ENCODE measurements around the gene USP53. TPM values are rescaled to one million over a fixed set of nuclear protein-coding genes. Genes with fewer than 3 reads are reported as not detected.
"Not testable (repeated sequence)": the region's sequence is repeated elsewhere in the genome, so short reads cannot be mapped to it uniquely, and the experiment has no call there.

Gene USP53
- total RNA-seq (2014; rRNA removed; shearing (Covaris generic); ENCODE audit: low replicate concordance), result 1.2 and 1.4 TPM in 2 replicates

GRCh38 chr4:119212234-119212963 lies at the start of gene USP53:
Gene USP53 (plus strand): TSS chr4:119212713. CDS start chr4:119239760, 27,047 bp downstream.
- Histone ChIP-seq H3K79me2 (ENCODE audit: low read length) (no peaks in the 10 kb centered on the region), H3K4me2 (ENCODE audit: low read depth, low read length, poor library complexity, severe bottlenecking) (peak within 1 kb of the TSS; percentile 90), H3K27ac (ENCODE audit: low read length) (no peak within 1 kb of the TSS), H3K9me3 (ENCODE audit: low read length) (no peaks in the 10 kb centered on the region), H4K20me1 (ENCODE audit: insufficient read depth, low read depth, low read length) (no peaks in the 10 kb centered on the region), H3K9me2 (replicated peaks; ENCODE audit: insufficient read depth, low read length) (no peaks in the 10 kb centered on the region), H3K4me1 (ENCODE audit: low read length) (peaks cover 21% of the 10 kb centered on the region), H3K9ac (ENCODE audit: low read length) (peak within 1 kb of the TSS; percentile 54), H2AFZ (ENCODE audit: low read length) (peak within 1 kb of the TSS; percentile 94), H3K36me3 (ENCODE audit: insufficient read depth, low read length) (no peaks in the 10 kb centered on the region), H3K27me3 (ENCODE audit: low read length) (no peaks in the 10 kb centered on the region), H3K4me3 (ENCODE audit: low read length) (peak within 1 kb of the TSS; percentile 69)
- DNase-seq, result peak; percentile 93

- H4K20me1 ChIP-seq (ENCODE audit: insufficient read depth, low read depth, low read length), result no peaks in the 10 kb centered on the region
- no peaks in the 10 kb centered on the region for H3K9me3 ChIP-seq (ENCODE audit: low read length)
- no peak overlapping the region for H3K4me3 ChIP-seq (ENCODE audit: low read length)
- no peaks in the 10 kb centered on the region for H3K79me2 ChIP-seq (ENCODE audit: low read length)
- no peak overlapping the region for H3K9ac ChIP-seq (ENCODE audit: low read length)
- no peak overlapping the region for H2AFZ ChIP-seq (ENCODE audit: low read length)
- no peaks in the 10 kb centered on the region for H3K9me2 ChIP-seq (replicated peaks; ENCODE audit: insufficient read depth, low read length)
- no peak overlapping the region for H3K27ac ChIP-seq (ENCODE audit: low read length)
- H3K36me3 ChIP-seq (ENCODE audit: insufficient read depth, low read length), result no peaks in the 10 kb centered on the region
- DNase-seq, result no peak
- no peak overlapping the region for H3K4me2 ChIP-seq (ENCODE audit: low read depth, low read length, poor library complexity, severe bottlenecking)
- H3K4me1 ChIP-seq (ENCODE audit: low read length), result no peaks in the 10 kb centered on the region
- H3K27me3 ChIP-seq (ENCODE audit: low read length), result no peaks in the 10 kb centered on the region
Observed at GRCh38 chr4:119165767-119166166, 46.7 kb upstream of the USP53 start.

- Histone ChIP-seq H3K4me2 (ENCODE audit: low read depth, low read length, poor library complexity, severe bottlenecking) (no peak overlapping the region), H3K4me3 (ENCODE audit: low read length) (no peak overlapping the region), H2AFZ (ENCODE audit: low read length) (no peak overlapping the region), H3K27ac (ENCODE audit: low read length) (no peak overlapping the region), H3K79me2 (ENCODE audit: low read length) (no peaks in the 10 kb centered on the region), H3K9me3 (ENCODE audit: low read length) (no peaks in the 10 kb centered on the region), H3K9ac (ENCODE audit: low read length) (no peak overlapping the region), H4K20me1 (ENCODE audit: insufficient read depth, low read depth, low read length) (no peaks in the 10 kb centered on the region), H3K36me3 (ENCODE audit: insufficient read depth, low read length) (no peaks in the 10 kb centered on the region), H3K4me1 (ENCODE audit: low read length) (no peaks in the 10 kb centered on the region), H3K27me3 (ENCODE audit: low read length) (no peaks in the 10 kb centered on the region), H3K9me2 (replicated peaks; ENCODE audit: insufficient read depth, low read length) (no peaks in the 10 kb centered on the region)
- no peak for DNase-seq
Observed at GRCh38 chr4:119170195-119170594, 42.3 kb upstream of the USP53 start.

GRCh38 chr4:119172223-119172622 lies 40.3 kb upstream of the USP53 start:
- Histone ChIP-seq H3K79me2 (ENCODE audit: low read length) (no peaks in the 10 kb centered on the region), H3K4me2 (ENCODE audit: low read depth, low read length, poor library complexity, severe bottlenecking) (no peak overlapping the region), H3K9me2 (replicated peaks; ENCODE audit: insufficient read depth, low read length) (no peaks in the 10 kb centered on the region), H4K20me1 (ENCODE audit: insufficient read depth, low read depth, low read length) (no peaks in the 10 kb centered on the region), H3K4me1 (ENCODE audit: low read length) (no peaks in the 10 kb centered on the region), H3K4me3 (ENCODE audit: low read length) (no peak overlapping the region), H3K36me3 (ENCODE audit: insufficient read depth, low read length) (no peaks in the 10 kb centered on the region), H3K27me3 (ENCODE audit: low read length) (no peaks in the 10 kb centered on the region), H3K9me3 (ENCODE audit: low read length) (no peaks in the 10 kb centered on the region), H3K27ac (ENCODE audit: low read length) (no peak overlapping the region), H2AFZ (ENCODE audit: low read length) (no peak overlapping the region), H3K9ac (ENCODE audit: low read length) (no peak overlapping the region)
- DNase-seq, result no peak

GRCh38 chr4:119173729-119174361 lies 38.7 kb upstream of the USP53 start:
- not testable (repeated sequence) for H3K4me2 ChIP-seq (ENCODE audit: low read depth, low read length, poor library complexity, severe bottlenecking); H3K4me1 ChIP-seq (ENCODE audit: low read length); H3K4me3 ChIP-seq (ENCODE audit: low read length); H3K36me3 ChIP-seq (ENCODE audit: insufficient read depth, low read length); H2AFZ ChIP-seq (ENCODE audit: low read length); H4K20me1 ChIP-seq (ENCODE audit: insufficient read depth, low read depth, low read length); H3K27ac ChIP-seq (ENCODE audit: low read length); H3K9me3 ChIP-seq (ENCODE audit: low read length); H3K9ac ChIP-seq (ENCODE audit: low read length); H3K9me2 ChIP-seq (replicated peaks; ENCODE audit: insufficient read depth, low read length); H3K27me3 ChIP-seq (ENCODE audit: low read length); DNase-seq; H3K79me2 ChIP-seq (ENCODE audit: low read length)

GRCh38 chr4:119179011-119179410 lies 33.5 kb upstream of the USP53 start:
- no peak for DNase-seq
- no peaks in the 10 kb centered on the region for H4K20me1 ChIP-seq (ENCODE audit: insufficient read depth, low read depth, low read length)
- no peaks in the 10 kb centered on the region for H3K9me3 ChIP-seq (ENCODE audit: low read length)
- no peak overlapping the region for H2AFZ ChIP-seq (ENCODE audit: low read length)
- no peak overlapping the region for H3K4me2 ChIP-seq (ENCODE audit: low read depth, low read length, poor library complexity, severe bottlenecking)
- no peak overlapping the region for H3K9ac ChIP-seq (ENCODE audit: low read length)
- H3K4me3 ChIP-seq (ENCODE audit: low read length), result no peak overlapping the region
- no peaks in the 10 kb centered on the region for H3K9me2 ChIP-seq (replicated peaks; ENCODE audit: insufficient read depth, low read length)
- no peaks in the 10 kb centered on the region for H3K4me1 ChIP-seq (ENCODE audit: low read length)
- no peaks in the 10 kb centered on the region for H3K36me3 ChIP-seq (ENCODE audit: insufficient read depth, low read length)
- no peaks in the 10 kb centered on the region for H3K79me2 ChIP-seq (ENCODE audit: low read length)
- H3K27ac ChIP-seq (ENCODE audit: low read length), result no peak overlapping the region
- no peaks in the 10 kb centered on the region for H3K27me3 ChIP-seq (ENCODE audit: low read length)

- H3K9me3 ChIP-seq (ENCODE audit: low read length), result no peaks in the 10 kb centered on the region
- H3K9me2 ChIP-seq (replicated peaks; ENCODE audit: insufficient read depth, low read length), result no peaks in the 10 kb centered on the region
- H3K4me2 ChIP-seq (ENCODE audit: low read depth, low read length, poor library complexity, severe bottlenecking), result no peak overlapping the region
- H3K27ac ChIP-seq (ENCODE audit: low read length), result no peak overlapping the region
- no peak overlapping the region for H3K9ac ChIP-seq (ENCODE audit: low read length)
- no peaks in the 10 kb centered on the region for H3K27me3 ChIP-seq (ENCODE audit: low read length)
- no peaks in the 10 kb centered on the region for H3K79me2 ChIP-seq (ENCODE audit: low read length)
- no peak for DNase-seq
- no peaks in the 10 kb centered on the region for H3K4me1 ChIP-seq (ENCODE audit: low read length)
- no peak overlapping the region for H3K4me3 ChIP-seq (ENCODE audit: low read length)
- no peak overlapping the region for H2AFZ ChIP-seq (ENCODE audit: low read length)
- no peaks in the 10 kb centered on the region for H4K20me1 ChIP-seq (ENCODE audit: insufficient read depth, low read depth, low read length)
- H3K36me3 ChIP-seq (ENCODE audit: insufficient read depth, low read length), result no peaks in the 10 kb centered on the region
Observed at GRCh38 chr4:119184128-119184527, 28.4 kb upstream of the USP53 start.

GRCh38 chr4:119189638-119190037 lies 22.9 kb upstream of the USP53 start:
- H3K4me1 ChIP-seq (ENCODE audit: low read length), result no peaks in the 10 kb centered on the region
- H3K36me3 ChIP-seq (ENCODE audit: insufficient read depth, low read length), result no peaks in the 10 kb centered on the region
- H3K4me2 ChIP-seq (ENCODE audit: low read depth, low read length, poor library complexity, severe bottlenecking), result no peak overlapping the region
- no peaks in the 10 kb centered on the region for H3K9me3 ChIP-seq (ENCODE audit: low read length)
- no peak for DNase-seq
- H3K27me3 ChIP-seq (ENCODE audit: low read length), result no peaks in the 10 kb centered on the region
- no peaks in the 10 kb centered on the region for H4K20me1 ChIP-seq (ENCODE audit: insufficient read depth, low read depth, low read length)
- H3K4me3 ChIP-seq (ENCODE audit: low read length), result no peak overlapping the region
- no peak overlapping the region for H2AFZ ChIP-seq (ENCODE audit: low read length)
- H3K9me2 ChIP-seq (replicated peaks; ENCODE audit: insufficient read depth, low read length), result no peaks in the 10 kb centered on the region
- no peak overlapping the region for H3K9ac ChIP-seq (ENCODE audit: low read length)
- no peaks in the 10 kb centered on the region for H3K79me2 ChIP-seq (ENCODE audit: low read length)
- H3K27ac ChIP-seq (ENCODE audit: low read length), result no peak overlapping the region

Measured in Karpas-422 (cell line).